HL-60 (cell line): ENCODE measurements around the gene SMOC2.

ENCODE experiments used
- DNase-seq, 2 experiments: peaks; one replicate each; pipeline ENCODE4 v3.0.0-alpha.2; 2010 to 2020; ENCODE audit warnings: low read depth in 1 of 2, low spot score in 1 of 2
- H3K27ac ChIP-seq: fragments of 250-450 bp; sonication (Bioruptor Pico); replicated peaks from 2 replicates; pipeline ENCODE4 v1.5.1; 2020; ENCODE audit warnings: mild to moderate bottlenecking, moderate library complexity
- H3K27me3 ChIP-seq: fragments of 250-450 bp; sonication (Bioruptor Pico); 2 replicates; pipeline ENCODE4 v1.5.1; 2021; ENCODE audit warnings: mild to moderate bottlenecking, moderate library complexity; ENCODE audit not compliant: insufficient read depth, poor library complexity, severe bottlenecking
- H3K4me3 ChIP-seq: replicated peaks from 2 replicates; pipeline ENCODE4 v1.5.1; 2011; ENCODE audit warnings: mild to moderate bottlenecking, control low read depth, low read length; ENCODE audit not compliant: insufficient read depth
- CTCF ChIP-seq: IDR thresholded peaks from one replicate; pipeline ENCODE4 v1.5.1; 2011; ENCODE audit warnings: low read length, control low read depth, inconsistent platforms; ENCODE audit not compliant: insufficient read depth
- GABPA ChIP-seq: IDR thresholded peaks from 2 replicates; pipeline ENCODE4 v1.6.1; 2012; ENCODE audit warnings: low read depth
- POLR2AphosphoS5 ChIP-seq: IDR thresholded peaks from 2 replicates; pipeline ENCODE4 v1.6.1; 2012; ENCODE audit warnings: low read depth
- SPI1 ChIP-seq: IDR thresholded peaks from 2 replicates; pipeline ENCODE4 v1.6.1; 2012; ENCODE audit warnings: low read depth, mild to moderate bottlenecking, borderline replicate concordance
- TF ChIP-seq, protein P1 (sequence below): IDR thresholded peaks from 2 replicates; pipeline ENCODE4 v1.6.1; 2012; ENCODE audit warnings: low read depth; ENCODE audit not compliant: insufficient replicate concordance

The SMOC2 gene

GRCh38 chr6:168631564-168631963, 190.6 kb downstream of the SMOC2 start:
- no peak overlapping the region for H3K27ac ChIP-seq
- H3K27me3 ChIP-seq, result no peaks in the 10 kb centered on the region
- TF ChIP-seq POLR2AphosphoS5 (no peak), GABPA (no peak), SPI1 (no peak), CTCF (no peak)
- TF ChIP-seq, protein P1, sequence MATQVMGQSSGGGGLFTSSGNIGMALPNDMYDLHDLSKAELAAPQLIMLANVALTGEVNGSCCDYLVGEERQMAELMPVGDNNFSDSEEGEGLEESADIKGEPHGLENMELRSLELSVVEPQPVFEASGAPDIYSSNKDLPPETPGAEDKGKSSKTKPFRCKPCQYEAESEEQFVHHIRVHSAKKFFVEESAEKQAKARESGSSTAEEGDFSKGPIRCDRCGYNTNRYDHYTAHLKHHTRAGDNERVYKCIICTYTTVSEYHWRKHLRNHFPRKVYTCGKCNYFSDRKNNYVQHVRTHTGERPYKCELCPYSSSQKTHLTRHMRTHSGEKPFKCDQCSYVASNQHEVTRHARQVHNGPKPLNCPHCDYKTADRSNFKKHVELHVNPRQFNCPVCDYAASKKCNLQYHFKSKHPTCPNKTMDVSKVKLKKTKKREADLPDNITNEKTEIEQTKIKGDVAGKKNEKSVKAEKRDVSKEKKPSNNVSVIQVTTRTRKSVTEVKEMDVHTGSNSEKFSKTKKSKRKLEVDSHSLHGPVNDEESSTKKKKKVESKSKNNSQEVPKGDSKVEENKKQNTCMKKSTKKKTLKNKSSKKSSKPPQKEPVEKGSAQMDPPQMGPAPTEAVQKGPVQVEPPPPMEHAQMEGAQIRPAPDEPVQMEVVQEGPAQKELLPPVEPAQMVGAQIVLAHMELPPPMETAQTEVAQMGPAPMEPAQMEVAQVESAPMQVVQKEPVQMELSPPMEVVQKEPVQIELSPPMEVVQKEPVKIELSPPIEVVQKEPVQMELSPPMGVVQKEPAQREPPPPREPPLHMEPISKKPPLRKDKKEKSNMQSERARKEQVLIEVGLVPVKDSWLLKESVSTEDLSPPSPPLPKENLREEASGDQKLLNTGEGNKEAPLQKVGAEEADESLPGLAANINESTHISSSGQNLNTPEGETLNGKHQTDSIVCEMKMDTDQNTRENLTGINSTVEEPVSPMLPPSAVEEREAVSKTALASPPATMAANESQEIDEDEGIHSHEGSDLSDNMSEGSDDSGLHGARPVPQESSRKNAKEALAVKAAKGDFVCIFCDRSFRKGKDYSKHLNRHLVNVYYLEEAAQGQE, result no peak
- H3K4me3 ChIP-seq, result no peak overlapping the region
- DNase-seq, result no peak

DNA sequence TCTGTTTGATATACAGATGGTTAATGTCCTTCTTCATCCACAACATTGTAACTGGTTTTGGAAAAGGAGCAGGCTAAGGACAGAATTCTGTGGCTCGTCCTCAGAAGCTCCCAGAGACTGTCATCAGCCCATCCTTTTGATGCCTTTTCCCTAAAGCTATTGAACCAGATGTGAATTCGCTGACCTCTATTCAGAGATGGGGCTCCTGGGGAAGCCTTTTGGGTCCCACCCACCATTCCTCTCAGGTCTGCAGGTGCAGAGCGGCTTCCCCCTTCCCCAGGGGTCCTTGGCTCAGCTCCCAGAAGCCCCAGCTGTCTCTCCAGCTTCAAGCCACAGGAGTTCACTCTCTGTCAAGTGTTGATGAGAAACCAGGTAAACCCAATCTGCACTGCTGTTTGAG, 191.7 kb downstream of the SMOC2 start:
- no peak overlapping the region for H3K4me3 ChIP-seq
- no peaks in the 10 kb centered on the region for H3K27me3 ChIP-seq
- H3K27ac ChIP-seq, result no peak overlapping the region
- DNase-seq, result no peak
- TF ChIP-seq SPI1, result no peak
- TF ChIP-seq POLR2AphosphoS5, result no peak
- TF ChIP-seq CTCF, result no peak
- no peak for TF ChIP-seq GABPA
- TF ChIP-seq, protein P1, result no peak

DNA sequence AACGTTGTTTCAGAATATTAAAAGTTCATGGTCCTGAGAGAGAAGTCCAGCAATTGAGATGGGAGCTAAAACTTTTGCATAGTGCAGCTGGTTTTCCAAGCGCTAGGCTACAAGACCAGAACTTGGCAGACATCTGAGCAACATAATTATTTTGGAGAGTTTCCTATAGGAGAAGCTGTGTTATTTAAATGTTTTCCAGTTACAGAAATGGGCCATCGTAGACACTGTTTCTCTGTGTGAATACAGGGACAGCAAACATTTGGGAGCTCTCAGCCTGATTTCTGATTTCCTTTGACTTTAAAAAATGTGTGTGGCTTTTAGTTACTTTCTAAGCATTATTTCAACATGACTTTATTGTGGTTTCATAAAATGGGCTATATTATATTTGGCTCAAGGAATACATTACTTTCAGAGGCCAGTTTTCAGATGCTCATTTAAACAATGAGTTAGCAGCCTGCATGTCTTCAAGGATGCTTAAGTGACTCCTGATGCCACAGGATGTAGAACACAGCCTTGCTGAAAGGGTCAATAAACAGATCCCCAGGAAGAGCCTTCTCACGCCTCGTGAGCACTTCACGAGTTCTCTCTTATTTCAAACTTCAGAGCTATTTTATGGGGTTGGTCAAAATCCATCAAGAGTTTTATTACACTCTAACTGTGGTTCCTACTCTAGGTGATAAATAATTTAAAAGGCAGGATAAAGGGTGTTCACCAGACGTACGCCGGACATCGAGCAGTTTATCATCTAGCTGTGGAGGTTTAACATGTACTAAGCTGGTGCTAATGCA, 193.8 kb downstream of the SMOC2 start:
- TF ChIP-seq SPI1, result no peak
- TF ChIP-seq GABPA, result no peak
- TF ChIP-seq CTCF, result no peak
- TF ChIP-seq, protein P1, result no peak
- no peak for TF ChIP-seq POLR2AphosphoS5
- Histone ChIP-seq H3K4me3 (no peak overlapping the region), H3K27me3 (peaks cover 2% of the 10 kb centered on the region), H3K27ac (no peak overlapping the region)
- no peak for DNase-seq
